ENCODE results near the gene MARCHF10. TPM values are rescaled to one million over a fixed set of nuclear protein-coding genes. Genes with fewer than 3 reads are reported as not detected.

MARCHF10 gene
- total and polyA plus RNA-seq, 9 of the 15 experiments (the other 6 are each of a cell fraction or from before 2014, with no cell fraction given): not detected

DNA sequence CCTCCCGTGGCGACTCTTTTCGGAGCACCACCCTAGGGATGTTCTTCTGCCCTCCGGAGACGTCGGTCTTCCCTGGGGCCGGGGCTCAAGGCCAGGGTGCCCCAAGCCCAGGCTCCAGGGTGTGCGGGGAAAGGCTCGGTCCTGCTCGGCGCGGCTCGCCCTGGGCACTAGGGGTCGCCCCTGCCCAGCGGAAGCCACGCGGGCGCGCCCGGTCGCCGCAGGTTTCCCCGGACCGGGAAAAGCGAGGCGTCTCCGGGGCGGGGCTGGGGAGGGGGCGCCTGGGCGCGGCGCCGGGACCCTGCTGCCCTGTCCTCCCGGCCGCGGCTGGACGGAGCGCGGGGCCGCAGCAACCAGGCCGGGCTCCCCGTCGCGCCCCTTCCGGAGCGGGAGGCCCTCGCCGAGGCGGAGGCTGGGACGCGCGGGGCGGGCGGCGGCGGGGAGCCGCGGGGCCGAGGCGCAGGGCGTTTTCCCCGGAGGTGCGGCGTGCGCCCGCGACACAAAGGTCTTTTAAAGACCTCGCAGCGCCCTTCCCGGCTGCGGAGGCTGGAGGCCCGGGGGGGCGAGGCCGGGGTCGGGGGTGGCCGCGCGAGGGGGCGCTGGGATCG is 104.2 kb downstream of the MARCHF10 start (continued):
- TF ChIP-seq GABPA (tag; conservative IDR thresholded peaks at IDR 0.05; ENCODE audit: low read depth): peak; percentile 55; the same call in 1 of the 2 replicates
- no peak for TF ChIP-seq ZNF23 (CRISPR knock-in tag; IDR thresholded peaks at IDR 0.05)
- TF ChIP-seq RB1 (IDR thresholded peaks at IDR 0.05; ENCODE audit: low read depth): peak; percentile 56; the same call in 1 of the 2 replicates
- TF ChIP-seq, protein P1, sequence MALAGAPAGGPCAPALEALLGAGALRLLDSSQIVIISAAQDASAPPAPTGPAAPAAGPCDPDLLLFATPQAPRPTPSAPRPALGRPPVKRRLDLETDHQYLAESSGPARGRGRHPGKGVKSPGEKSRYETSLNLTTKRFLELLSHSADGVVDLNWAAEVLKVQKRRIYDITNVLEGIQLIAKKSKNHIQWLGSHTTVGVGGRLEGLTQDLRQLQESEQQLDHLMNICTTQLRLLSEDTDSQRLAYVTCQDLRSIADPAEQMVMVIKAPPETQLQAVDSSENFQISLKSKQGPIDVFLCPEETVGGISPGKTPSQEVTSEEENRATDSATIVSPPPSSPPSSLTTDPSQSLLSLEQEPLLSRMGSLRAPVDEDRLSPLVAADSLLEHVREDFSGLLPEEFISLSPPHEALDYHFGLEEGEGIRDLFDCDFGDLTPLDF (CRISPR knock-in tag; IDR thresholded peaks at IDR 0.05): 0 out of 2 replicates have a peak, but pooled peaks have one; percentile 12
- TF ChIP-seq, protein P2, sequence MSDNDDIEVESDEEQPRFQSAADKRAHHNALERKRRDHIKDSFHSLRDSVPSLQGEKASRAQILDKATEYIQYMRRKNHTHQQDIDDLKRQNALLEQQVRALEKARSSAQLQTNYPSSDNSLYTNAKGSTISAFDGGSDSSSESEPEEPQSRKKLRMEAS (CRISPR knock-in tag; IDR thresholded peaks at IDR 0.05): 0 out of 2 replicates have a peak, but pooled peaks have one; percentile 17
- peak; percentile 28 for TF ChIP-seq KDM5B (IDR thresholded peaks at IDR 0.05; ENCODE audit: insufficient replicate concordance, low read depth, low read length)
- TF ChIP-seq NR3C1 (CRISPR knock-in tag; IDR thresholded peaks at IDR 0.05): no peak
- TF ChIP-seq MAFK (IDR thresholded peaks at IDR 0.05; ENCODE audit: low read length): no peak
- peak; percentile 93 for TF ChIP-seq GATAD2B (IDR thresholded peaks at IDR 0.05; ENCODE audit: borderline replicate concordance)
- TF ChIP-seq, protein P3, sequence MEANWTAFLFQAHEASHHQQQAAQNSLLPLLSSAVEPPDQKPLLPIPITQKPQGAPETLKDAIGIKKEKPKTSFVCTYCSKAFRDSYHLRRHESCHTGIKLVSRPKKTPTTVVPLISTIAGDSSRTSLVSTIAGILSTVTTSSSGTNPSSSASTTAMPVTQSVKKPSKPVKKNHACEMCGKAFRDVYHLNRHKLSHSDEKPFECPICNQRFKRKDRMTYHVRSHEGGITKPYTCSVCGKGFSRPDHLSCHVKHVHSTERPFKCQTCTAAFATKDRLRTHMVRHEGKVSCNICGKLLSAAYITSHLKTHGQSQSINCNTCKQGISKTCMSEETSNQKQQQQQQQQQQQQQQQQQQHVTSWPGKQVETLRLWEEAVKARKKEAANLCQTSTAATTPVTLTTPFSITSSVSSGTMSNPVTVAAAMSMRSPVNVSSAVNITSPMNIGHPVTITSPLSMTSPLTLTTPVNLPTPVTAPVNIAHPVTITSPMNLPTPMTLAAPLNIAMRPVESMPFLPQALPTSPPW (CRISPR knock-in tag; IDR thresholded peaks at IDR 0.05): peak; percentile 72
- TF ChIP-seq RHOXF2B (CRISPR knock-in tag; conservative IDR thresholded peaks at IDR 0.05): no peak
- TF ChIP-seq POLR2AphosphoS2 (IDR thresholded peaks at IDR 0.05; ENCODE audit: low read length): no peak
- TF ChIP-seq HDGF (IDR thresholded peaks at IDR 0.05): no peak
- TF ChIP-seq, protein P4, sequence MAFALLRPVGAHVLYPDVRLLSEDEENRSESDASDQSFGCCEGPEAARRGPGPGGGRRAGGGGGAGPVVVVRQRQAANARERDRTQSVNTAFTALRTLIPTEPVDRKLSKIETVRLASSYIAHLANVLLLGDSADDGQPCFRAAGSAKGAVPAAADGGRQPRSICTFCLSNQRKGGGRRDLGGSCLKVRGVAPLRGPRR (CRISPR knock-in tag; IDR thresholded peaks at IDR 0.05): no peak
- no peak for TF ChIP-seq RFX5 (IDR thresholded peaks at IDR 0.05; ENCODE audit: low read depth, low read length)
- peak; percentile 58 for TF ChIP-seq PCBP1 (IDR thresholded peaks at IDR 0.05; ENCODE audit: low read depth, low read length, poor library complexity, severe bottlenecking)
- no peak for TF ChIP-seq ZFP30 (CRISPR knock-in tag; IDR thresholded peaks at IDR 0.05; ENCODE audit: borderline replicate concordance)
- TF ChIP-seq PHF21A (IDR thresholded peaks at IDR 0.05; ENCODE audit: borderline replicate concordance, low read depth): no peak
- TF ChIP-seq RBM25 (IDR thresholded peaks at IDR 0.05; ENCODE audit: low read depth, low read length, severe bottlenecking): peak; percentile 29
- TF ChIP-seq, protein P5, sequence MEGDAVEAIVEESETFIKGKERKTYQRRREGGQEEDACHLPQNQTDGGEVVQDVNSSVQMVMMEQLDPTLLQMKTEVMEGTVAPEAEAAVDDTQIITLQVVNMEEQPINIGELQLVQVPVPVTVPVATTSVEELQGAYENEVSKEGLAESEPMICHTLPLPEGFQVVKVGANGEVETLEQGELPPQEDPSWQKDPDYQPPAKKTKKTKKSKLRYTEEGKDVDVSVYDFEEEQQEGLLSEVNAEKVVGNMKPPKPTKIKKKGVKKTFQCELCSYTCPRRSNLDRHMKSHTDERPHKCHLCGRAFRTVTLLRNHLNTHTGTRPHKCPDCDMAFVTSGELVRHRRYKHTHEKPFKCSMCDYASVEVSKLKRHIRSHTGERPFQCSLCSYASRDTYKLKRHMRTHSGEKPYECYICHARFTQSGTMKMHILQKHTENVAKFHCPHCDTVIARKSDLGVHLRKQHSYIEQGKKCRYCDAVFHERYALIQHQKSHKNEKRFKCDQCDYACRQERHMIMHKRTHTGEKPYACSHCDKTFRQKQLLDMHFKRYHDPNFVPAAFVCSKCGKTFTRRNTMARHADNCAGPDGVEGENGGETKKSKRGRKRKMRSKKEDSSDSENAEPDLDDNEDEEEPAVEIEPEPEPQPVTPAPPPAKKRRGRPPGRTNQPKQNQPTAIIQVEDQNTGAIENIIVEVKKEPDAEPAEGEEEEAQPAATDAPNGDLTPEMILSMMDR (IDR thresholded peaks at IDR 0.05 in 2 of 3, conservative IDR thresholded peaks at IDR 0.05 in 1 of 3; ENCODE audit: insufficient read depth in 2 of 3, low read depth in 1 of 3, low read length in 3 of 3): peak; percentile 74 to 87 (median 84)
- peak; percentile 62 for TF ChIP-seq MYC (IDR thresholded peaks at IDR 0.05; ENCODE audit: low read depth, low read length)
- TF ChIP-seq MYC (CRISPR knock-in tag; IDR thresholded peaks at IDR 0.05; ENCODE audit: borderline replicate concordance, low read depth): no peak
- peak; percentile 54; the same call in 1 of the 2 replicates for TF ChIP-seq SIN3B (IDR thresholded peaks at IDR 0.05; ENCODE audit: low read depth)
- TF ChIP-seq NONO (IDR thresholded peaks at IDR 0.05; ENCODE audit: low read depth in 2 of 2, low read length in 1 of 2): peak in 1 of 2 experiments; percentile 79; a peak in 2 of 4 replicates

Measured in K562 (cell line).